ENCODE data around the gene CNN2.

CNN2 gene

GRCh38 chr19:1026783-1027649, 608 bp downstream of the CNN2 start:
- H3K4me3 ChIP-seq (ENCODE audit: low read depth, low read length), result peak overlapping the region; percentile 93

GRCh38 chr19:1027650-1028061, 1.2 kb downstream of the CNN2 start:
- peak overlapping the region; percentile 93 for H3K4me3 ChIP-seq (ENCODE audit: low read depth, low read length)

GRCh38 chr19:1028062-1028926, 1.9 kb downstream of the CNN2 start:
- peak overlapping the region; percentile 93 for H3K4me3 ChIP-seq (ENCODE audit: low read depth, low read length)

GRCh38 chr19:1032264-1032867, 6.0 kb downstream of the CNN2 start:
- no peak overlapping the region for H3K4me3 ChIP-seq (ENCODE audit: low read depth, low read length)

GRCh38 chr19:1035998-1036621, 9.7 kb downstream of the CNN2 start:
- H3K4me3 ChIP-seq (ENCODE audit: low read depth, low read length), result no peak overlapping the region

GRCh38 chr19:1037621-1038064, 11.2 kb downstream of the CNN2 start:
- no peak overlapping the region for H3K4me3 ChIP-seq (ENCODE audit: low read depth, low read length)

GRCh38 chr19:1038978-1039645, 12.7 kb downstream of the CNN2 start:
- H3K4me3 ChIP-seq (ENCODE audit: low read depth, low read length), result no peak overlapping the region

- peak within 1 kb of the TSS; percentile 53 for H3K4me3 ChIP-seq (ENCODE audit: low read depth, low read length)
Measured at GRCh38 chr19:1039646-1040475, 13.5 kb downstream of the CNN2 start, which contains the start of gene ABCA7. Gene ABCA7, plus strand, starts transcription at chr19:1040107. Its CDS starts 1,255 bp downstream, at chr19:1041362.

GRCh38 chr19:1040476-1041271, 14.3 kb downstream of the CNN2 start:
- H3K4me3 ChIP-seq (ENCODE audit: low read depth, low read length), result peak overlapping the region; percentile 53

GRCh38 chr19:1041272-1041834, 14.9 kb downstream of the CNN2 start:
- H3K4me3 ChIP-seq (ENCODE audit: low read depth, low read length), result no peak overlapping the region

- no peak overlapping the region for H3K4me3 ChIP-seq (ENCODE audit: low read depth, low read length)
Measured at GRCh38 chr19:1041835-1042685, 15.7 kb downstream of the CNN2 start.

- no peak overlapping the region for H3K4me3 ChIP-seq (ENCODE audit: low read depth, low read length)
Measured at GRCh38 chr19:1042689-1043511, 16.5 kb downstream of the CNN2 start.

GRCh38 chr19:1045247-1045603, 18.8 kb downstream of the CNN2 start:
- no peak overlapping the region for H3K4me3 ChIP-seq (ENCODE audit: low read depth, low read length)

GRCh38 chr19:1046117-1046626, 19.8 kb downstream of the CNN2 start:
- H3K4me3 ChIP-seq (ENCODE audit: low read depth, low read length), result no peak overlapping the region

GRCh38 chr19:1046836-1047695, 20.7 kb downstream of the CNN2 start:
- H3K4me3 ChIP-seq (ENCODE audit: low read depth, low read length), result no peak overlapping the region

Data from iPS-11a (cell line).